ENCODE measurements around the gene TMEM63A.
"Not testable (repeated sequence)": the region's sequence is repeated elsewhere in the genome, so short reads cannot be mapped to it uniquely, and the experiment has no call there.

DNA sequence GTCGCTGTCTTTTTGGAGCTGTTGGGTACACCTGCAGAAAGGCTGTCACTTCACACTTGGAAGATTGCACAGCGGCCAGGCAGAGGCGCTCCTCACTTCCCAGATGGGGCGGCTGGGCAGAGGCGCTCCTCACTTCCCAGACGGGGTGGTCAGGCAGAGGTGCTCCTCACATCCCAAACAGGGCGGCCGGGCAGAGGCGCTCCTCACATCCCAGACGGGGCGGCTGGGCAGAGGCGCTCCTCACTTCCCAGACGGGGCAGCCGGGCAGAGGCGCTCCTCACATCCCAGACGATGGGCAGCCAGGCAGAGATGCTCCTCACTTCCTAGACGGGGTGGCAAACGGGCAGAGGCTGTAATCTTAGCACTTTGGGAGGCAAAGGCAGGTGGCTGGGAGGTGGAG is 86.1 kb downstream of the TMEM63A start:
- TF ChIP-seq, protein P1, sequence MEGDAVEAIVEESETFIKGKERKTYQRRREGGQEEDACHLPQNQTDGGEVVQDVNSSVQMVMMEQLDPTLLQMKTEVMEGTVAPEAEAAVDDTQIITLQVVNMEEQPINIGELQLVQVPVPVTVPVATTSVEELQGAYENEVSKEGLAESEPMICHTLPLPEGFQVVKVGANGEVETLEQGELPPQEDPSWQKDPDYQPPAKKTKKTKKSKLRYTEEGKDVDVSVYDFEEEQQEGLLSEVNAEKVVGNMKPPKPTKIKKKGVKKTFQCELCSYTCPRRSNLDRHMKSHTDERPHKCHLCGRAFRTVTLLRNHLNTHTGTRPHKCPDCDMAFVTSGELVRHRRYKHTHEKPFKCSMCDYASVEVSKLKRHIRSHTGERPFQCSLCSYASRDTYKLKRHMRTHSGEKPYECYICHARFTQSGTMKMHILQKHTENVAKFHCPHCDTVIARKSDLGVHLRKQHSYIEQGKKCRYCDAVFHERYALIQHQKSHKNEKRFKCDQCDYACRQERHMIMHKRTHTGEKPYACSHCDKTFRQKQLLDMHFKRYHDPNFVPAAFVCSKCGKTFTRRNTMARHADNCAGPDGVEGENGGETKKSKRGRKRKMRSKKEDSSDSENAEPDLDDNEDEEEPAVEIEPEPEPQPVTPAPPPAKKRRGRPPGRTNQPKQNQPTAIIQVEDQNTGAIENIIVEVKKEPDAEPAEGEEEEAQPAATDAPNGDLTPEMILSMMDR (IDR thresholded peaks at IDR 0.05 in 4 of 5, conservative IDR thresholded peaks at IDR 0.05 in 1 of 5), result not testable (repeated sequence)
- TF ChIP-seq POLR2A (IDR thresholded peaks at IDR 0.05), result not testable (repeated sequence)
